ENCODE measurements around the gene TMEM132C.

- TF ChIP-seq CTCF (IDR thresholded peaks at IDR 0.05) (no peak), AFF4 (CRISPR knock-in tag; IDR thresholded peaks at IDR 0.05; ENCODE audit: borderline replicate concordance) (no peak), NR2C2 (CRISPR knock-in tag; IDR thresholded peaks at IDR 0.05) (no peak), ZNF317 (CRISPR knock-in tag; IDR thresholded peaks at IDR 0.05; ENCODE audit: borderline replicate concordance, low read depth) (no peak), JUN (CRISPR knock-in tag; IDR thresholded peaks at IDR 0.05) (no peak), SP1 (CRISPR knock-in tag; conservative IDR thresholded peaks at IDR 0.05) (no peak), ERG (CRISPR knock-in tag; IDR thresholded peaks at IDR 0.05) (no peak), ZNF416 (CRISPR knock-in tag; IDR thresholded peaks at IDR 0.05) (no peak), TP53 (CRISPR knock-in tag; IDR thresholded peaks at IDR 0.05) (no peak), FOXJ3 (CRISPR knock-in tag; IDR thresholded peaks at IDR 0.05; ENCODE audit: borderline replicate concordance) (no peak), ZMAT4 (CRISPR knock-in tag; IDR thresholded peaks at IDR 0.05) (no peak), ETV6 (CRISPR knock-in tag; IDR thresholded peaks at IDR 0.05) (no peak)
Measured at GRCh38 chr12:128388461-128389000, 121.6 kb downstream of the TMEM132C start.

Measured in WTC11 (cell line).